Measurements from ENCODE around the gene C2CD4C. TPM values are rescaled to one million over a fixed set of nuclear protein-coding genes. Genes with fewer than 3 reads are reported as not detected.

C2CD4C gene
- under 1 TPM in 1 of 5 donors, not detected in 4; 0.06 TPM for total RNA-seq
- total RNA-seq (2013) = not detected
- total RNA-seq = 0 to 3.5 (median 0.11) reads per million in 29 experiments

- no peak within 1 kb of the TSS for H3K27ac Mint-ChIP-seq
- Histone ChIP-seq H3K27me3 (replicated peaks in 1 of 2; ENCODE audit: control insufficient read depth in 2 of 2, extremely low read depth in 1 of 2, insufficient read depth in 2 of 2, low read length in 1 of 2) (peaks cover 0 to 79% of the 10 kb centered on the region in 2 experiments), H3K36me3 (ENCODE audit: control insufficient read depth in 2 of 2, extremely low read depth in 1 of 2, insufficient read depth in 1 of 2, low read length in 1 of 2) (no peaks in the 10 kb centered on the region), H3K9me3 (no peaks in the 10 kb centered on the region), H3K4me3 (ENCODE audit: control insufficient read depth in 1 of 2, extremely low read depth in 1 of 2, low read length in 1 of 2) (peak within 1 kb of the TSS; percentile 26 to 52), H3K27ac (ENCODE audit: low read length) (no peak within 1 kb of the TSS), H3K4me1 (ENCODE audit: control insufficient read depth in 1 of 2, extremely low read depth in 1 of 2, insufficient read depth in 2 of 2, low read length in 2 of 2) (peaks cover 0 to 24% of the 10 kb centered on the region in 2 experiments)
- H3K9me3 Mint-ChIP-seq = no peaks in the 10 kb centered on the region
- H3K4me1 Mint-ChIP-seq = peaks cover 6 to 7% (median 6%) of the 10 kb centered on the region in 3 donors
- peak within 1 kb of the TSS; percentile 71 to 82 (median 77) for H3K4me3 Mint-ChIP-seq
- peak in 12 of 35 experiments; percentile 8 to 40 (median 20) for DNase-seq
- CTCF ChIA-PET = interaction anchor here in 1 of 2 donors (1.8 kb wide), 1 partner anchor 102 kb away, joined by 3 read pairs; no protein-coding TSS in a partner anchor
- POLR2A ChIA-PET = no interaction called here
- ATAC-seq (replicated peaks in 1 of 4) = peak; percentile 49 to 71 (median 66)
- H3K36me3 Mint-ChIP-seq = no peaks in the 10 kb centered on the region
- under 1% methylated on average over 72 of the region's 80 CpGs for WGBS (ENCODE audit: insufficient coverage)
- H3K27me3 Mint-ChIP-seq = peaks cover 0 to 26% of the 10 kb centered on the region in 2 donors
Observed at GRCh38 chr19:408902-409515, at the start of gene C2CD4C. Gene C2CD4C, minus strand, starts transcription at chr19:409147. Its CDS starts 786 bp downstream, at chr19:408361.

- Histone ChIP-seq H3K4me3 (ENCODE audit: control insufficient read depth in 1 of 2, extremely low read depth in 1 of 2, low read length in 1 of 2) (no peak overlapping the region), H3K36me3 (ENCODE audit: control insufficient read depth in 2 of 2, extremely low read depth in 1 of 2, insufficient read depth in 1 of 2, low read length in 1 of 2) (no peaks in the 10 kb centered on the region), H3K27me3 (replicated peaks in 1 of 2; ENCODE audit: control insufficient read depth in 2 of 2, extremely low read depth in 1 of 2, insufficient read depth in 2 of 2, low read length in 1 of 2) (peaks cover 10 to 64% of the 10 kb centered on the region in 2 experiments), H3K9me3 (no peaks in the 10 kb centered on the region), H3K27ac (ENCODE audit: low read length) (no peak overlapping the region), H3K4me1 (ENCODE audit: control insufficient read depth in 1 of 2, extremely low read depth in 1 of 2, insufficient read depth in 2 of 2, low read length in 2 of 2) (peaks cover 0 to 18% of the 10 kb centered on the region in 2 experiments)
- ATAC-seq (replicated peaks in 1 of 4) (no peak), DNase-seq (no peak)
- no peak overlapping the region for H3K27ac Mint-ChIP-seq
- H3K4me1 Mint-ChIP-seq = peaks cover 0 to 14% (median 10%) of the 10 kb centered on the region in 3 donors
- peaks cover 0 to 28% of the 10 kb centered on the region in 2 donors for H3K27me3 Mint-ChIP-seq
- ChIA-PET CTCF (no interaction called here), POLR2A (no interaction called here)
- H3K9me3 Mint-ChIP-seq = no peaks in the 10 kb centered on the region
- H3K36me3 Mint-ChIP-seq = no peaks in the 10 kb centered on the region
- WGBS (ENCODE audit: insufficient coverage) = 95% methylated on average over 81 of the region's 89 CpGs
- no peak overlapping the region for H3K4me3 Mint-ChIP-seq
Observed at GRCh38 chr19:458091-459042, 49.4 kb upstream of the C2CD4C start.

GRCh38 chr19:457636-458035, 48.7 kb upstream of the C2CD4C start:
- Mint-ChIP-seq H3K36me3 (no peaks in the 10 kb centered on the region), H3K27me3 (peaks cover 0 to 25% of the 10 kb centered on the region in 2 donors), H3K9me3 (no peaks in the 10 kb centered on the region), H3K4me3 (no peak overlapping the region), H3K4me1 (peaks cover 0 to 14% (median 10%) of the 10 kb centered on the region in 3 donors), H3K27ac (no peak overlapping the region)
- CTCF ChIA-PET = no interaction called here
- Histone ChIP-seq H3K4me3 (ENCODE audit: control insufficient read depth in 1 of 2, extremely low read depth in 1 of 2, low read length in 1 of 2) (no peak overlapping the region), H3K27me3 (replicated peaks in 1 of 2; ENCODE audit: control insufficient read depth in 2 of 2, extremely low read depth in 1 of 2, insufficient read depth in 2 of 2, low read length in 1 of 2) (peaks cover 9 to 59% of the 10 kb centered on the region in 2 experiments), H3K4me1 (ENCODE audit: control insufficient read depth in 1 of 2, extremely low read depth in 1 of 2, insufficient read depth in 2 of 2, low read length in 2 of 2) (peaks cover 0 to 18% of the 10 kb centered on the region in 2 experiments), H3K27ac (ENCODE audit: low read length) (no peak overlapping the region), H3K9me3 (no peaks in the 10 kb centered on the region), H3K36me3 (ENCODE audit: control insufficient read depth in 2 of 2, extremely low read depth in 1 of 2, insufficient read depth in 1 of 2, low read length in 1 of 2) (no peaks in the 10 kb centered on the region)
- ATAC-seq (replicated peaks in 1 of 4) = no peak
- WGBS (ENCODE audit: insufficient coverage) = 97% methylated on average over 21 of the region's 30 CpGs
- DNase-seq = no peak
- POLR2A ChIA-PET = no interaction called here

- Mint-ChIP-seq H3K4me3 (no peak overlapping the region), H3K9me3 (no peaks in the 10 kb centered on the region), H3K27ac (no peak overlapping the region), H3K36me3 (no peaks in the 10 kb centered on the region), H3K27me3 (peaks cover 0 to 17% of the 10 kb centered on the region in 2 donors), H3K4me1 (peaks cover 0 to 10% (median 7%) of the 10 kb centered on the region in 3 donors)
- DNase-seq (no peak), ATAC-seq (replicated peaks in 1 of 4) (no peak)
- CTCF ChIA-PET = no interaction called here
- peaks cover 0 to 12% of the 10 kb centered on the region in 2 experiments for H3K4me1 ChIP-seq (ENCODE audit: control insufficient read depth in 1 of 2, extremely low read depth in 1 of 2, insufficient read depth in 2 of 2, low read length in 2 of 2)
- POLR2A ChIA-PET = no interaction called here
- no peaks in the 10 kb centered on the region for H3K9me3 ChIP-seq
- peaks cover 3 to 50% of the 10 kb centered on the region in 2 experiments for H3K27me3 ChIP-seq (replicated peaks in 1 of 2; ENCODE audit: control insufficient read depth in 2 of 2, extremely low read depth in 1 of 2, insufficient read depth in 2 of 2, low read length in 1 of 2)
- no peak overlapping the region for H3K27ac ChIP-seq (ENCODE audit: low read length)
- 68% methylated on average over 18 of the region's 18 CpGs for WGBS (ENCODE audit: insufficient coverage)
- no peak overlapping the region for H3K4me3 ChIP-seq (ENCODE audit: control insufficient read depth in 1 of 2, extremely low read depth in 1 of 2, low read length in 1 of 2)
- H3K36me3 ChIP-seq (ENCODE audit: control insufficient read depth in 2 of 2, extremely low read depth in 1 of 2, insufficient read depth in 1 of 2, low read length in 1 of 2) = no peaks in the 10 kb centered on the region
Observed at GRCh38 chr19:456547-457110, 47.7 kb upstream of the C2CD4C start.

- H3K27me3 ChIP-seq (replicated peaks in 1 of 2; ENCODE audit: control insufficient read depth in 2 of 2, extremely low read depth in 1 of 2, insufficient read depth in 2 of 2, low read length in 1 of 2) = peaks cover 3 to 43% of the 10 kb centered on the region in 2 experiments
- ATAC-seq (replicated peaks in 1 of 4) (no peak), DNase-seq (no peak)
- CTCF ChIA-PET = no interaction called here
- no peaks in the 10 kb centered on the region for H3K36me3 Mint-ChIP-seq
- H3K9me3 ChIP-seq = no peaks in the 10 kb centered on the region
- H3K4me1 ChIP-seq (ENCODE audit: control insufficient read depth in 1 of 2, extremely low read depth in 1 of 2, insufficient read depth in 2 of 2, low read length in 2 of 2) = peaks cover 0 to 5% of the 10 kb centered on the region in 2 experiments
- H3K27ac Mint-ChIP-seq = no peak overlapping the region
- H3K9me3 Mint-ChIP-seq = no peaks in the 10 kb centered on the region
- peaks cover 0 to 15% of the 10 kb centered on the region in 2 donors for H3K27me3 Mint-ChIP-seq
- peaks cover 0 to 10% (median 6%) of the 10 kb centered on the region in 3 donors for H3K4me1 Mint-ChIP-seq
- H3K27ac ChIP-seq (ENCODE audit: low read length) = no peak overlapping the region
- 90% methylated on average over 22 of the region's 31 CpGs for WGBS (ENCODE audit: insufficient coverage)
- no peak overlapping the region for H3K4me3 Mint-ChIP-seq
- no peaks in the 10 kb centered on the region for H3K36me3 ChIP-seq (ENCODE audit: control insufficient read depth in 2 of 2, extremely low read depth in 1 of 2, insufficient read depth in 1 of 2, low read length in 1 of 2)
- no peak overlapping the region for H3K4me3 ChIP-seq (ENCODE audit: control insufficient read depth in 1 of 2, extremely low read depth in 1 of 2, low read length in 1 of 2)
- POLR2A ChIA-PET = no interaction called here
Observed at GRCh38 chr19:455851-456546, 47.1 kb upstream of the C2CD4C start.

Data from T-cell (primary cell).